GM12801 (cell line): ENCODE measurements around the gene AURKB.

Experiments
- TF ChIP-seq, protein P1 (sequence below): IDR thresholded peaks from one replicate; pipeline ENCODE4 v1.5.1; 2011; ENCODE audit warnings: control low read depth; ENCODE audit not compliant: insufficient read length; ENCODE audit errors: extremely low read depth

The AURKB gene

DNA sequence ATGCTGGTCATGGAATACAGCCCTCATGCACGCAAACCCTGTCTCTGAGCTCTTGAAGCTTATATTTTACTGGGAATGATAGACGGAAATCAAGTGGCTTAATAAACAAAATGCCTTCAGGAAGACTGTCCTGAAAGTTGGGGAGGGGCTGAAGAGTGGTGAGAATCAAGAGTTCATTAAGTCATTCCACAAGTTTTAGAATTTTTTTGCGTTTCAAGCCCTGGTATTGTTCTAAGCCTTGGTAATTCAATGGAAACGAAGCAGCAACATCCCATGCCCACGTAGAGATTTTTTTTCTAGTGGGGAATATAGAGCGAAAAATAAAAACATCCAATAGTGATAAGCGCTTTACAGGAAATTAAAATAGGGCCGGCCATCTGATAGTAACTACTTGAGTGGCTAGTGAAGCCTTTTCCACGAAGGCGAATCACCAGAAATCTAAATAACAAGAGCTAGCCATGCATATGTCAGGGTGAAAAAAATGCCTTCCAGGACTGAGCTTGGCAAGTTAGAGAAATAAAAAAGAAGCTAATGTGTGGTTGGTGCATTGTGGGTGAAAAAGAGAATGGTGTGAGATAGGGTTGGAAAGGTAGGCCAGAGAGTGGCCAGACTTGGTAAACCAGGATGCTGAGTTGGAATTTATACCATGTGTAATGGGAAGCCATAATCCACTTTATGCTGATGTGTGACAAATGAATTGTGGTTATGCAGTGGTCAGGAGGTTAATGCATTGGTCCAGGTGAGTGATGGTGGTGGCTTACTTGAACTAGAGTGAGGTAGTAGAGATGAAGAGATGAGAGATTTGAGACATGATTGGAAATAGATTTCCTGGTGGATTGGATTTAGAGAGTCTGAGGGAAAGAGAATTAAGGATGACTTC lies 39.5 kb upstream of the AURKB start:
- TF ChIP-seq, protein P1, sequence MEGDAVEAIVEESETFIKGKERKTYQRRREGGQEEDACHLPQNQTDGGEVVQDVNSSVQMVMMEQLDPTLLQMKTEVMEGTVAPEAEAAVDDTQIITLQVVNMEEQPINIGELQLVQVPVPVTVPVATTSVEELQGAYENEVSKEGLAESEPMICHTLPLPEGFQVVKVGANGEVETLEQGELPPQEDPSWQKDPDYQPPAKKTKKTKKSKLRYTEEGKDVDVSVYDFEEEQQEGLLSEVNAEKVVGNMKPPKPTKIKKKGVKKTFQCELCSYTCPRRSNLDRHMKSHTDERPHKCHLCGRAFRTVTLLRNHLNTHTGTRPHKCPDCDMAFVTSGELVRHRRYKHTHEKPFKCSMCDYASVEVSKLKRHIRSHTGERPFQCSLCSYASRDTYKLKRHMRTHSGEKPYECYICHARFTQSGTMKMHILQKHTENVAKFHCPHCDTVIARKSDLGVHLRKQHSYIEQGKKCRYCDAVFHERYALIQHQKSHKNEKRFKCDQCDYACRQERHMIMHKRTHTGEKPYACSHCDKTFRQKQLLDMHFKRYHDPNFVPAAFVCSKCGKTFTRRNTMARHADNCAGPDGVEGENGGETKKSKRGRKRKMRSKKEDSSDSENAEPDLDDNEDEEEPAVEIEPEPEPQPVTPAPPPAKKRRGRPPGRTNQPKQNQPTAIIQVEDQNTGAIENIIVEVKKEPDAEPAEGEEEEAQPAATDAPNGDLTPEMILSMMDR, result no peak

- TF ChIP-seq, protein P1, result no peak
These were observed 38.6 kb upstream of the AURKB start, which contains the start of gene PFAS for GRCh38 chr17:8248751-8249607. Gene PFAS, plus strand, starts transcription at chr17:8249289. Its CDS starts 4,649 bp downstream, at chr17:8253938.

GRCh38 chr17:8244768-8245167 lies 34.4 kb upstream of the AURKB start:
- TF ChIP-seq, protein P1, result no peak

DNA sequence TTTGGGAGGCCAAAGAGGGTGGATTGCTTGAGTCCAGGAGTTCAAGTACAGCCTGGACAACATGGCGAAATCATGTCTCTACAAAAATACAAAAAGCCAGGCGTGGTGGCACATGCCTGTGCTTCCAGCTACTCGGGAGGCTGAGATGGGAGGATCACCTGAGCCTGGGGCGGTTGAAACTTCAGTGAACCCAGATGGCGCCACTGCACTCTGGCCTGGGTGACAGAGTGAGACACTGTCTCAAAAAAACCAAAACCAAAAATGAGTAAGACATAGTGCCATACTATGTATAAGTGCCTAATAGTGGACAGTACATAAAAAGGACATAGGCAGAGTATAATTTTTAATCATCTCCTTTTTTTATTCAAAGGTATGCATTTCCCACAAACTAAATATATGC lies 33.5 kb upstream of the AURKB start:
- TF ChIP-seq, protein P1, result no peak

DNA sequence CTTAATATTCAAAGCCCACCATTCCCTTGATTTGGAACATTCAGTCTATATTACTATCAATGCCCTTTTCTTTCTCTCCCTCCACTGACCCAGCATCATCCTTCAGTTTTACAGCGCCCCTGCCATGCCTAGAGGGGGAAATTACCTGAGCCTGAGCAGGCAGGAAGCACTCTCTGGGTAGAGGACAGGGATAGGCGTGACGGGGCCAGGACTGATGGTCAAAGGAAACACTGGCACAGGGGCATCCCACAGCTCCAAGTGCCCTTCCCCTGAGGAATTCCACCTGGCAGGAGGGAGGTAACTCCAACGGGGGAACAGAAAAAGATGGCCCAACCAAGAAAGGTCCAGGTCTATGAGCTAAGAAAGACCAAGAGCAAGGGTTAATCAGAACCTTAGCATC lies 27.5 kb upstream of the AURKB start:
- TF ChIP-seq, protein P1, result no peak

DNA sequence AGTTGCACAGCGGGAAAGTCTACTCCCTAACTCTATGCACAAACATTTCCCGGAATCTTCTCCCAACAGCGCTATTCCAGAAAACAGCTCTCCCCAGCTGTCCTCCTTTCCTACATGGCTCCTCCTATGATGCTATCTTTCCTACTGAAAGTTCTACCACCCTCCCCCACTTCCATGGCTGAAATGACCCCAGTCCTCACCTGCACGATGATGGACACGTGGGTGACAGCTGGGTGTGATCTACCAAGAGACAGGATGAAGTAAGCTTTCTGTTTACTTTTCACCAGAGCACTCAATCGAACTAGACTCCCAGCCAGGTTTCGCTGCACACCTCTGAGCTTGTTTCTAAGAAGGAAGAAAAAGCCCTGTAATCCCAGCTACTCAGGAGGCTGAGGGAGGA lies 26.8 kb upstream of the AURKB start:
- TF ChIP-seq, protein P1, result no peak

DNA sequence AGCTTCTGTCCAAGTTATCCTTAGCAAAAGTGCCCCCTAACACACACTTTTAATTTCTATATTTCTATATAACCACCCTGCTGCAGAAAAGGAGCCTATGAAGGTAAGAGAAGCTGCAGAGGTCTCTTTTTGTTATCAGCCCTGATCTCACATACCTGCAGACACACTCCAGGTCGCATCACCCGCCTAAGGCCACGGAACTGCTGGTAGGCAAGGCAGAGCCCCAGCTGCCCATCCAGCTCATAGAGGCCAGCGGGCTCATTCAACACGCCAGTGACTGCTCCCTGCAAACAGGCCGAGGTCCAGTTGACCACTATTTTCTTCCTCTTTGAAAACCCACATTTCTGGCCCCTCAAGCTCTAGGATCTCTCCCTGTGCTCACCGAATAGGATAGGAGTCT lies 25.3 kb upstream of the AURKB start:
- TF ChIP-seq, protein P1, result no peak
